ENCODE results near the gene DNAH17.

DNAH17 gene

GRCh38 chr17:78601577-78602190 is 24.5 kb upstream of the DNAH17 start:
- no peak for DNase-seq

- no peak for DNase-seq
Measured at GRCh38 chr17:78600181-78600721, 23.1 kb upstream of the DNAH17 start.

DNA sequence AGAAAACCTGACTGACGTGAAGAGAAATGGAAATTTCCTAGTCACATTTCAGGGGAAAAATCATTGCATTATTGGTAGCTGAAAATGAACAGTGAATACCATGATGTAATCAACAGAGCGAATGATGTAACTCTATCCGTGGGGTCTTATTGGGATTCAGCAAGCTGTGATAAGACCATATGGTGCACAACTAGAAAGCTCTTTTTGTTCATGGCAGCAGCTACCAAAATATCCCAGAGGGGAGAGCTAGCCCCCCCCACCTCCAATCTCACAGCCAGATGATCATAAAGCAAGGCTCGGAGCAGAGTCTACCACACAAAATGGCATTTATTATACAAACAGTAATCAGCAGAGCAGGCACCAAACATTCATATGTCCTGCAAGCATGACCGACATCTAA is 22.2 kb upstream of the DNAH17 start:
- no peak for DNase-seq

DNA sequence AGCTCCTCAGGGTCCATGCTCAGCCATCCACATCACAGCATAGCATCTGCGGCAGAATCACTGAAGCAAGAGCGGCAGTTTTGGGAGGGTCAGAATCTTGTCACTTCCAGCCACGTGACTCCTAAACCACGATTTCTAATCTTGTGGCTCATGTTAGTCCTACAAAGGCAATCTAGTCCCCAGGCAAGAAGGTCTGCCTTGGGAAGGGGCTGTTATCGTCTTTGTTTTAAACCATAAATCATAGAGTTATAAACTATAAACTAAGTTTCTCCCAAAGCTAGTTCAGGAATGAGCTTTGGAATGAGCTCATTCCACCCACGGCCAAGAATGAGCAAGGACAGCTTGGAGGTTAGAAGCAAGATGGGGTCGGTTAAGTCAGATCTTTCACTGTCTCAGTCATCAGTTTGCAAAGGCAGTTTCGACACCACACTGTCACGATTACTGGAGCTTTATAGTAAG is 20.8 kb upstream of the DNAH17 start:
- no peak for DNase-seq

- DNase-seq, result no peak
Measured at GRCh38 chr17:78596871-78597764, 19.9 kb upstream of the DNAH17 start.

DNA sequence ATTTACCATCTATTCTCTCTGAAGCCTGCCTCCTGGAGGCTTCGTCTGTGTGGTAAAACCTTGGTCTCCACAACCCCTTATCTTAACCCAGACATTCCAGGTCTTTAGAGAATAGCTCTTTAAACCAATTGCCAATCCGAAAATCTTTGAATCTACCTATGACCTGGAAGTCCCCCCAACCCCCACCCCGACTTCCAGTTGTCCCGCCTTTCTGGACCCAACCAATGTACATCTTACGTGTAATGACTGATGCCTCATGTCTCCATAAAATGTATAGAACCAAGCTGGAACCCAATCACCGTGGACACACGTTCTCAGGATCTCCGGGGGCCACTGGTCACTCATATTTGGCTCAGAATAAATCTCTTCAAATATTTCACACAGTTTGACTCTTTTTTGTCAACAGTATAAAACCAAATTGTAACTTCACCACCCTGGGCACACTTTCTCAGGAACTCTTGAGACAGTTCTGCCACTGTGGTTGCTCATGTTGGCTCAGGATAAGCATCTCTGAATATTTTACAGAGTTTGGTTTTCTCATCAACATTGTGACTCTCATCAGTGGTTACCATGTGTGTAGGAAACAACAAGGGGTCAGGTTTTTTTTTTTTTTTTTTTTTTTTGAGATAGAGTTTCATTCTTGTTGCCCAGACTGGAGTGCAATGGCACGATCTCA is 18.1 kb upstream of the DNAH17 start:
- no peak for DNase-seq

DNA sequence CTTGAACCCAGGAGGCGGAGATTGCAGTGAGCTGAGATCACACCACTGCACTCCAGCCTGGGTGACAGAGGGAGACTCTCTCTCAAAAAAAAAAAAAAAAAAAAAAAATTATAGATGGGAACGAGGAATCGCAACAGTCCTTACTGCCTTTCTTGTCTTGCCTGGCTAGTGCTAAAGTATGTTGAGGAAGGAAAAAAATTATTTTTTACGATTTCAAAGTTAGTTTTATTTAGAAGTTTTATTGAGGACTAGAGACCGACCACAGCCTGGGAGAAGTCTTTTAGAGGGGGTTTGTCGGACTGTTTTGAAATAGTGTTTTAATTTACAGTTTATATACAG is 15.8 kb upstream of the DNAH17 start:
- DNase-seq, result no peak

GRCh38 chr17:78591263-78591671 is 14.1 kb upstream of the DNAH17 start:
- DNase-seq, result no peak

- no peak for DNase-seq
Measured at GRCh38 chr17:78589885-78590284, 12.7 kb upstream of the DNAH17 start.

- no peak for DNase-seq
Measured at GRCh38 chr17:78589031-78589675, 12.0 kb upstream of the DNAH17 start.

- DNase-seq, result no peak
Measured at GRCh38 chr17:78588258-78589030, 11.2 kb upstream of the DNAH17 start.

DNA sequence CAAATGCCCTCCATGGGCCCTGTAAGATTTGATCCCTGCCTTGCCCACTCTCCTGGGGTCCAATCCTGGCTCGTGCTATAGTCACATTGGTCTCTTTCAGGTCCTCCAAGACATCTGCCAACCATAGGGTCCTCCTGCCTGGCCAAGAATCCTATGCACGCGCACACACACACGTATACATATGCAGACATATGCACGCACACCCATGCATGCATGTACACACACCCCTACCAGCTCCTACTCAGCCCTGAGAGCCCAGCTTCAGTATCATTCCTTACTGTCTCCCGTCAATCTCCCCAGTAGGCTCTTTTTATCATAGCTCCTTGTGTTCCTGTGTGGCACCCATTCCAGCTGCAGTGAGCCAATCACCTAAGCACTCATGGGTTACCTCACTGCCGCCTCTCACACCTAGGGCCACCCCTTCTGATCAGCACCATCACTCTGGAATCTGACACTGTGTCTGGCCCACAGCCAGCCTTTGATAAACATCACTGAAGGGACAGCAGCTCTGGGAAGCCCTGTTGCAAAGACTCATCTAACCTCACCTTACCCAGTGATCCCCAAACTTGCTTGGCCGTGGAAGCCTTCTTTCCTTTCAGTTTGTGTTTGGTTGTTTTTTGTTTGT is 7.9 kb upstream of the DNAH17 start:
- DNase-seq, result no peak

GRCh38 chr17:78583091-78583490 is 5.9 kb upstream of the DNAH17 start:
- no peak for DNase-seq

DNA sequence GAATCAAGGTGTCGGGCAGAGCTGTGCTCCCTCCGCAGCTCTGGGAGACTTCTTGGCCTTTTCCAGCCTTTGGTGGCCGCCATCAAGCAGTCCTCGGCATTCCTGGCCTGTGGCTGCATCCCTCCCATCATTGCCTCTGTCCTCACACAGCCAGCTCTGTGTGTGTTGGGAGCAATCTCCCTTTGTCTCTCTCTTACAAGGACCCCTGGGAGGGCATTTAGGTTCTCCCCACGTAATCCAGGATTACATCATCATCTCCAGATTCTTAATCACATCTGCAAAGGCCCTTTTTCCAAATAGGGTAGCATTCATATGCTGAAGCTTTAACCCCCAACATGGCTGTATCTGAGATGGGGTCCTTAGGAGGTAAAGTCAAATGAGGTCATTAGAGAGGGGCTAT is 4.1 kb upstream of the DNAH17 start:
- no peak for DNase-seq

DNA sequence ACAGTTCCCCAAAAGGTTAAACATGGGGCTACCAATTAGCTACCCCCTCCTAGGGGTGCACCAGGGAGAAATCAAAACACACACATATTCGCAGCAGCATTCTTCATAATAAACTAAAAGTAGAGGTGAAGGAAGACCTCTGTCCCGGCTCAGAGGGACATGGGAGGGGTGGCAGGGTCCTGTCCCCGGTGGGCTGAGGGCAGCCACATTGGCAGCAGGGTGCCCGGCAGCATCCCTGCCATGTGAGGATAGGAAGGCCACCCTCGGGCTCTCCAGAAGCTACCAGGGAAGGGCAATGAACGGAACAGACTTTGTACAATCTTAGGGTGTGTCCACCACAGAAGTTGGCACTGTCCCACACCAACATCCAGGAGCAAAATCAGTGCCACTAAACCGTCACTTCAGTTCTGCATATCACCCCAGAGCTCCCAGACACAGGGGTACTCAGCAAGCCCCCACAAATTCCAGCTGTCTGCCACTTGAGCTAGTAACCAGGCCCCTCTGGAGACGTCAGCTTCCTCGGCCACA is 3.1 kb upstream of the DNAH17 start:
- DNase-seq, result no peak

DNA sequence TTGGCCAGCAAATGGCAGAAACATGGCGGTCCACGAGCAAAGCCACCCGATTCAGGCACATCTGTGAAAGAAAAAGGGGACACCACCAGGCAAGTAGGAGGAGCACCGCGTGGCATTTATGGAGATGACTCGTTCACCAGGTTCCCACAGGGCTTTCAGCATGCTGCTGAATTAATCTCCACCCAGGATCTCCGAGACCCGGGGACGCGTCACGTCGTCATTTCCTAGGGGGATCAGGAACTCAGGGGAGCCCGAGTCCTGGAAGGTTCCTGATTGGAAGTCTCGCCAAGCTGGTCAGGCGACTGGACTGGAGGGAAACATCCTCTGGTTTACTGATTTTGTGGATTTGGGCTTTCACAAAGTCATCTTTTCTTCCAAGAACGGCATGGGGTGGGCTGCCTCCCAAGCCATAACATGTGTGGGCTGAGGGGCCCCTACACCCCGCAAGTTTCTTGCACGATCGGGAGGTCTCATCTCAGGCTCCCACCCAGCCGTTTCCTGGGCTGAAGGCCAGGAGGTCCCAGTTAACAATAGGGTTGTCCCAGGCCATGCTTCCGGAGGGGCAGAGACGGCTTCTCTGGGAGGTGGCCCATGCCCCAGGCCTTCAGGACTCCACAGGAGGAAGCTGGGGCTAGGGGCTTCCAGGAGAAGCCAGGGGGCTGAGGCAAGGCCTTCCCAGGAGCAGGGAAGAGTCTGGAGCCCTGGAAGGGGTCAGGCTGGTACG is 645 bp downstream of the DNAH17 start:
- DNase-seq, result no peak

GRCh38 chr17:78575899-78576298 is 1.3 kb downstream of the DNAH17 start:
- no peak for DNase-seq

- no peak for DNase-seq
Measured at GRCh38 chr17:78575340-78575739, 1.9 kb downstream of the DNAH17 start.

- no peak for DNase-seq
Measured at GRCh38 chr17:78573955-78574354, 3.2 kb downstream of the DNAH17 start.
